NT2/D1 (cell line): Measurements from ENCODE around the gene RNF40.
"Not testable (repeated sequence)": the region's sequence is repeated elsewhere in the genome, so short reads cannot be mapped to it uniquely, and the experiment has no call there.

ENCODE experiments used
- DNase-seq: peaks from one replicate; pipeline ENCODE4 v3.0.0-alpha.2; 2011; ENCODE audit warnings: low read depth, low spot score
- H3K27me3 ChIP-seq: 2 replicates; pipeline ENCODE4 v1.6.0; 2011; ENCODE audit warnings: mild to moderate bottlenecking; ENCODE audit not compliant: insufficient read length, insufficient read depth
- H3K36me3 ChIP-seq: 2 replicates; pipeline ENCODE4 v1.6.1; 2011; ENCODE audit warnings: mild to moderate bottlenecking, low read length, mixed read lengths; ENCODE audit not compliant: insufficient read depth, insufficient read length
- H3K4me1 ChIP-seq: 2 replicates; pipeline ENCODE4 v1.5.1; 2011; ENCODE audit not compliant: insufficient read depth, insufficient read length
- H3K4me3 ChIP-seq: 2 replicates; pipeline ENCODE4 v1.5.1; 2011; ENCODE audit warnings: low read depth; ENCODE audit not compliant: insufficient read length
- H3K9ac ChIP-seq: 2 replicates; pipeline ENCODE4 v1.6.0; 2011; ENCODE audit warnings: low read depth; ENCODE audit not compliant: insufficient read length
- H3K9me3 ChIP-seq: 2 replicates; pipeline ENCODE4 v1.5.1; 2011; ENCODE audit warnings: mild to moderate bottlenecking, low read length; ENCODE audit not compliant: insufficient read depth
- SUZ12 ChIP-seq: IDR thresholded peaks from 2 replicates; pipeline ENCODE4 v1.6.1; 2011; ENCODE audit not compliant: insufficient read length, insufficient read depth; ENCODE audit errors: extremely low read depth
- YY1 ChIP-seq: IDR thresholded peaks from 2 replicates; pipeline ENCODE4 v1.6.1; 2011; ENCODE audit not compliant: insufficient read length, insufficient read depth
- ZNF274 ChIP-seq: IDR thresholded peaks from 2 replicates; pipeline ENCODE4 v1.6.1; 2011; ENCODE audit warnings: mild to moderate bottlenecking, low read depth, low read length

RNF40 gene

GRCh38 chr16:30805370-30806169 lies 43.4 kb downstream of the RNF40 start:
- no peaks in the 10 kb centered on the region for H3K4me1 ChIP-seq
- H3K36me3 ChIP-seq: no peaks in the 10 kb centered on the region
- H3K4me3 ChIP-seq: peak overlapping the region; percentile 83
- TF ChIP-seq SUZ12 (no peak), YY1 (no peak), ZNF274 (no peak)
- DNase-seq: peak; percentile 68
- no peaks in the 10 kb centered on the region for H3K9me3 ChIP-seq
- peak overlapping the region; percentile 93 for H3K9ac ChIP-seq
- no peaks in the 10 kb centered on the region for H3K27me3 ChIP-seq

- no peaks in the 10 kb centered on the region for H3K36me3 ChIP-seq
- TF ChIP-seq SUZ12 (no peak), ZNF274 (no peak), YY1 (no peak)
- H3K4me3 ChIP-seq: no peak overlapping the region
- no peak for DNase-seq
- H3K27me3 ChIP-seq: peaks cover 4% of the 10 kb centered on the region
- no peak overlapping the region for H3K9ac ChIP-seq
- no peaks in the 10 kb centered on the region for H3K4me1 ChIP-seq
- no peaks in the 10 kb centered on the region for H3K9me3 ChIP-seq
Observed at GRCh38 chr16:30808146-30808545, 46.0 kb downstream of the RNF40 start.

- not testable (repeated sequence) for H3K27me3 ChIP-seq, H3K9ac ChIP-seq, DNase-seq, H3K9me3 ChIP-seq, H3K36me3 ChIP-seq, H3K4me3 ChIP-seq, H3K4me1 ChIP-seq
Observed at GRCh38 chr16:30808890-30809426, 46.8 kb downstream of the RNF40 start.

- H3K27me3 ChIP-seq, H3K36me3 ChIP-seq, H3K9me3 ChIP-seq, H3K4me3 ChIP-seq, DNase-seq, H3K9ac ChIP-seq, H3K4me1 ChIP-seq: not testable (repeated sequence)
Observed at GRCh38 chr16:30809675-30810074, 47.6 kb downstream of the RNF40 start.

- Histone ChIP-seq H3K36me3 (no peaks in the 10 kb centered on the region), H3K4me1 (no peaks in the 10 kb centered on the region), H3K9me3 (no peaks in the 10 kb centered on the region), H3K9ac (peak overlapping the region; percentile 74), H3K27me3 (peaks cover 4% of the 10 kb centered on the region), H3K4me3 (peak overlapping the region; percentile 29)
- no peak for TF ChIP-seq ZNF274
- no peak for TF ChIP-seq YY1
- no peak for TF ChIP-seq SUZ12
- no peak for DNase-seq
Observed at GRCh38 chr16:30813821-30814189, 51.7 kb downstream of the RNF40 start.

GRCh38 chr16:30816769-30817168 lies 54.6 kb downstream of the RNF40 start:
- Histone ChIP-seq H3K9me3 (peaks cover 8% of the 10 kb centered on the region; the same call in 1 of the 2 replicates), H3K9ac (no peak overlapping the region), H3K36me3 (no peaks in the 10 kb centered on the region), H3K4me1 (no peaks in the 10 kb centered on the region), H3K4me3 (no peak overlapping the region), H3K27me3 (peaks cover 2% of the 10 kb centered on the region)
- TF ChIP-seq YY1 (no peak), ZNF274 (no peak), SUZ12 (no peak)
- DNase-seq: no peak

GRCh38 chr16:30820952-30821421 lies 58.9 kb downstream of the RNF40 start:
- no peak overlapping the region for H3K4me3 ChIP-seq
- TF ChIP-seq ZNF274 (no peak), YY1 (no peak), SUZ12 (no peak)
- no peaks in the 10 kb centered on the region for H3K27me3 ChIP-seq
- peaks cover 11% of the 10 kb centered on the region; the same call in 1 of the 2 replicates for H3K9me3 ChIP-seq
- no peaks in the 10 kb centered on the region for H3K36me3 ChIP-seq
- no peak overlapping the region for H3K9ac ChIP-seq
- no peak for DNase-seq
- H3K4me1 ChIP-seq: no peaks in the 10 kb centered on the region

GRCh38 chr16:30821441-30821840 lies 59.3 kb downstream of the RNF40 start:
- not testable (repeated sequence) for H3K4me3 ChIP-seq, H3K9ac ChIP-seq, H3K27me3 ChIP-seq, H3K36me3 ChIP-seq, H3K4me1 ChIP-seq, DNase-seq
- peaks cover 11% of the 10 kb centered on the region; the same call in 1 of the 2 replicates for H3K9me3 ChIP-seq
